K562 (cell line): ENCODE measurements around the gene OSCAR. TPM values are rescaled to one million over a fixed set of nuclear protein-coding genes. Genes with fewer than 3 reads are reported as not detected.

ENCODE experiments used
- ATAC-seq: fragments of 200-7000 bp; cut with Tn5 transposase; 3 replicates; pipeline ENCODE4 v1.9.1; 2020; ENCODE audit warnings: moderate library complexity
- BruUV-seq: library from RNA; stranded (reverse); fragments of 400-500 nt; replicated peaks from 2 replicates; lab custom pipeline; 2021; lab: Mats Ljungman, UMichigan
- CTCF ChIA-PET: fragments of 300-600 bp; formaldehyde crosslinking; extraction: SDS; loops from one replicate; lab custom pipeline; 2021; ENCODE audit warnings: low intra/inter-chr PET ratio; lab: Yijun Ruan, JAX
- POLR2A ChIA-PET: fragments of 300-600, 350-650 bp; sonication (Branson Sonifier 250); formaldehyde crosslinking; extraction: SDS; loops from one replicate; lab custom pipeline; 2021; ENCODE audit warnings: antibody characterized with exemption, inconsistent platforms; lab: Yijun Ruan, JAX
- DNase-seq, 4 experiments: peaks; one replicate each; pipeline versions ENCODE4 v3.0.0 to v3.0.0-alpha.2; 2011 to 2018; ENCODE audit warnings: low spot score in 3 of 4, mixed read lengths in 3 of 4; ENCODE audit errors: extremely low read depth in 1 of 4
- FAIRE-seq: peaks from 2 replicates; lab custom pipeline; 2011; peaks lifted over from hg19 to GRCh38; lab: Jason Lieb, UNC
- H2AFZ ChIP-seq: 2 replicates; pipeline ENCODE4 v1.6.0; 2011; ENCODE audit warnings: low read depth, low read length, control low read depth, inconsistent platforms
- H3K27ac ChIP-seq: fragments of 200-600 bp; 3 replicates; pipeline ENCODE4 v1.8.0; 2011; ENCODE audit warnings: low read depth, mild to moderate bottlenecking, control low read depth, inconsistent platforms, low read length, moderate library complexity, mixed read lengths; ENCODE audit errors: extremely low read depth
- H3K27me3 ChIP-seq, 2 experiments: fragments of 300-600 bp in 1 of 2; 2 replicates in 1 of 2; 3 replicates in 1 of 2; pipeline versions ENCODE4 v1.6.0 to v1.8.0; 2011; ENCODE audit warnings: inconsistent platforms in 2 of 2, low read length in 2 of 2, mild to moderate bottlenecking in 1 of 2, mixed read lengths in 1 of 2, moderate library complexity in 1 of 2; ENCODE audit not compliant: control insufficient read depth in 2 of 2, insufficient read depth in 2 of 2
- H3K36me3 ChIP-seq: fragments of 300-600 bp; 3 replicates; pipeline ENCODE4 v1.8.0; 2011; ENCODE audit warnings: mild to moderate bottlenecking, low read length, inconsistent platforms; ENCODE audit not compliant: control insufficient read depth, insufficient read depth
- H3K4me1 ChIP-seq, 2 experiments: fragments of 200-600 bp in 1 of 2; replicated peaks in 1 of 2; 2 replicates in 1 of 2; 3 replicates in 1 of 2; pipeline versions ENCODE4 v1.5.1 to v1.8.0; 2011; ENCODE audit warnings: inconsistent platforms in 2 of 2, low read length in 2 of 2, mild to moderate bottlenecking in 1 of 2, mixed read lengths in 1 of 2, moderate library complexity in 1 of 2; ENCODE audit not compliant: control insufficient read depth in 2 of 2, insufficient read depth in 2 of 2
- H3K4me2 ChIP-seq: 2 replicates; pipeline ENCODE4 v1.6.1; 2011; ENCODE audit warnings: low read length, control low read depth, inconsistent platforms, mixed read lengths; ENCODE audit not compliant: insufficient read depth
- H3K4me3 ChIP-seq: fragments of 200-600 bp; sonication (generic), shearing (Covaris generic); 2 replicates; pipeline ENCODE4 v1.5.1; 2016; ENCODE audit warnings: control low read depth, inconsistent platforms
- H3K79me2 ChIP-seq: fragments of 200-600 bp; 3 replicates; pipeline ENCODE4 v1.8.0; 2011; ENCODE audit warnings: low read length, inconsistent platforms; ENCODE audit not compliant: control insufficient read depth, insufficient read depth
- H3K9ac ChIP-seq, 2 experiments: 2 replicates each; pipeline versions ENCODE4 v1.6.0 to v1.6.1; 2011; ENCODE audit warnings: low read depth in 2 of 2, low read length in 2 of 2, control low read depth in 1 of 2, inconsistent platforms in 1 of 2, mild to moderate bottlenecking in 1 of 2, mixed read lengths in 1 of 2; ENCODE audit not compliant: insufficient read depth in 1 of 2
- H3K9me1 ChIP-seq: one replicate; pipeline ENCODE4 v1.6.0; 2011; ENCODE audit warnings: inconsistent platforms, mild to moderate bottlenecking, low read length, moderate library complexity; ENCODE audit not compliant: control insufficient read depth, insufficient read depth
- H3K9me3 ChIP-seq: replicated peaks from 2 replicates; pipeline ENCODE4 v1.5.1; 2011; ENCODE audit warnings: low read depth, low read length, inconsistent platforms; ENCODE audit not compliant: control insufficient read depth, insufficient read depth
- H4K20me1 ChIP-seq: replicated peaks from 2 replicates; pipeline ENCODE4 v1.6.1; 2011; ENCODE audit warnings: low read length, inconsistent platforms, mixed read lengths; ENCODE audit not compliant: control insufficient read depth, insufficient read depth
- CREBBP ChIP-seq: IDR thresholded peaks from one replicate; pipeline ENCODE4 v1.6.1; 2012; ENCODE audit warnings: low read depth, mild to moderate bottlenecking, control low read depth, inconsistent platforms, low read length
- HMG20A ChIP-seq: fragments of 450-650 bp; formaldehyde crosslinking; conservative IDR thresholded peaks from 2 replicates; pipeline ENCODE4 v1.4.0; 2020; ENCODE audit warnings: mild to moderate bottlenecking, mixed read lengths
- POLR2AphosphoS2 ChIP-seq: IDR thresholded peaks from 2 replicates; pipeline ENCODE4 v1.6.1; 2012; ENCODE audit warnings: low read length, improper control_type of control experiment
- SIX5 ChIP-seq, 2 experiments: IDR thresholded peaks; 2 replicates each; pipeline ENCODE4 v1.6.1; 2011; ENCODE audit warnings: low read length in 2 of 2, borderline replicate concordance in 1 of 2, low read depth in 1 of 2, mild to moderate bottlenecking in 1 of 2, moderate library complexity in 1 of 2; ENCODE audit not compliant: insufficient read depth in 1 of 2
- STAT6 ChIP-seq: sonication (generic); formaldehyde crosslinking; IDR thresholded peaks from 2 replicates; pipeline ENCODE4 v1.8.1; 2023; ENCODE audit warnings: mild to moderate bottlenecking, missing genetic modification reagents
- TAF1 ChIP-seq: IDR thresholded peaks from 2 replicates; pipeline ENCODE4 v1.6.1; 2011; ENCODE audit warnings: mild to moderate bottlenecking, low read length, moderate library complexity; ENCODE audit not compliant: insufficient read depth, control insufficient read depth, severe bottlenecking; ENCODE audit errors: extremely low read depth
- TAF15 ChIP-seq: fragments of 200-400 bp; formaldehyde crosslinking; IDR thresholded peaks from 2 replicates; pipeline ENCODE4 v1.6.1; 2017; ENCODE audit warnings: mild to moderate bottlenecking, low read depth, low read length, moderate library complexity
- TBP ChIP-seq: optimal IDR thresholded peaks from 2 replicates; pipeline ENCODE3; 2011; ENCODE audit warnings: low read depth, low read length, improper control_type of control experiment
- U2AF2 ChIP-seq: fragments of 200-400 bp; formaldehyde crosslinking; optimal IDR thresholded peaks from 2 replicates; pipeline ENCODE3; 2017; ENCODE audit warnings: low read depth, mild to moderate bottlenecking, low read length
- UBTF ChIP-seq, 2 experiments: IDR thresholded peaks; 2 replicates each; pipeline ENCODE4 v1.6.1; 2012; ENCODE audit warnings: improper control_type of control experiment in 2 of 2, low read depth in 2 of 2, low read length in 2 of 2, borderline replicate concordance in 1 of 2
- ZNF232 ChIP-seq: sonication (generic); formaldehyde crosslinking; IDR thresholded peaks from 2 replicates; pipeline ENCODE4 v1.8.0; 2022; ENCODE audit warnings: mild to moderate bottlenecking, missing genetic modification reagents
- ZNF253 ChIP-seq: fragments of 250-450 bp; sonication (Bioruptor Pico); conservative IDR thresholded peaks from 2 replicates; pipeline ENCODE4 v1.6.1; 2021; ENCODE audit warnings: mild to moderate bottlenecking
- ZNF584 ChIP-seq: fragments of 200-800 bp; sonication (Bioruptor generic); IDR thresholded peaks from 2 replicates; pipeline ENCODE4 v1.6.1; 2016; ENCODE audit warnings: low read depth, mild to moderate bottlenecking, missing genetic modification characterization, missing compliant biosample characterization
- ZNF586 ChIP-seq: fragments of 450-650 bp; formaldehyde crosslinking; conservative IDR thresholded peaks from 2 replicates; pipeline ENCODE4 v1.4.0; 2020; ENCODE audit warnings: mild to moderate bottlenecking, moderate library complexity
- ZZZ3 ChIP-seq: fragments of 450-650 bp; IDR thresholded peaks from 2 replicates; pipeline ENCODE4 v1.6.1; 2016; ENCODE audit warnings: antibody characterized with exemption, mild to moderate bottlenecking, moderate library complexity
- WGBS: fragments of 100-300 bp; shearing (Covaris generic); methylation state at CpG from one replicate; pipeline ENCODE4 v1.1.6; 2016; ENCODE audit warnings: low coverage, mixed read lengths; ENCODE audit not compliant: insufficient coverage; ENCODE audit errors: missing lambda C conversion rate; 5-methylcytosine and 5-hydroxymethylcytosine counted together
- in situ Hi-C: fragments of 300-500 bp; cut with MboI; formaldehyde crosslinking; loops from 4 replicates; pipeline ENCODE4 v1.15.0; 2018; ENCODE audit warnings: inconsistent platforms, mixed read lengths
- intact Hi-C: fragments of 100-400 bp; cut with micrococcal nuclease; formaldehyde crosslinking; loops from 2 replicates; pipeline ENCODE4 v1.14.2; 2022
- polyA plus RNA-seq, 8 experiments: library from polyadenylated mRNA; depleted of rRNA in 4 of 8; stranded (reverse) in 5 of 8; unstranded in 3 of 8; fragments of >200 nt; fragmentation: Nextera tagmentation in 2 of 8; fragmentation: Illumina TruSeq in 1 of 8; extraction: Ambion mirVana in 2 of 8; extraction: Trizol in 1 of 8; gene quantifications; 2 replicates each; pipeline versions ENCODE4 v1.2.1 to v1.2.3, GENCODE V29; 2011 to 2014; ENCODE audit warnings: inconsistent platforms in 1 of 8, missing spikeins in 1 of 8
- total RNA-seq, 7 experiments: library from RNA; depleted of rRNA in 6 of 7; stranded (reverse); fragments of >200 nt in 6 of 7; fragmentation: Illumina TruSeq in 2 of 7; extraction: Trizol in 2 of 7; gene quantifications; 2 replicates each; pipeline versions ENCODE4 v1.2.1 to v1.2.3, GENCODE V29; 2011 to 2021; ENCODE audit warnings: low replicate concordance in 1 of 7

The OSCAR gene
- total and polyA plus RNA-seq, 9 of the 15 experiments (the other 6 are each of a cell fraction or from before 2014, with no cell fraction given) = 0.09 to 0.62 (median 0.13) TPM; not detected in 5

- Histone ChIP-seq H2AFZ (no peak overlapping the region), H3K4me2 (no peak overlapping the region), H3K9ac (no peak overlapping the region), H3K9me1 (no peaks in the 10 kb centered on the region), H4K20me1 (no peaks in the 10 kb centered on the region), H3K27me3 (peaks cover 33 to 71% of the 10 kb centered on the region in 2 experiments), H3K4me1 (no peaks in the 10 kb centered on the region; a peak in 1 of 5 replicates), H3K27ac (no peak overlapping the region), H3K4me3 (no peak overlapping the region), H3K9me3 (no peaks in the 10 kb centered on the region), H3K79me2 (no peaks in the 10 kb centered on the region), H3K36me3 (no peaks in the 10 kb centered on the region)
- BruUV-seq = no TSS peak
- in situ Hi-C loops = no loop called here
- intact Hi-C loops = no loop called here
- ChIA-PET POLR2A (interaction anchor here (0.6 kb wide), 1 partner anchor 57 kb away, joined by 3 read pairs; no protein-coding TSS in a partner anchor), CTCF (no interaction called here)
- DNase-seq (peak in 2 of 4 experiments; percentile 4 to 5), FAIRE-seq (no peak), ATAC-seq (no peak)
- WGBS = 1% methylated on average over 9 of the region's 9 CpGs
- TF ChIP-seq ZZZ3 (no peak), CREBBP (no peak), STAT6 (no peak), SIX5 (IDR thresholded peaks at IDR 0.05; ENCODE audit: borderline replicate concordance in 1 of 2, insufficient read depth in 1 of 2, low read depth in 1 of 2, low read length in 2 of 2) (no peak), ZNF584 (no peak), TAF1 (no peak), UBTF (IDR thresholded peaks at IDR 0.05; ENCODE audit: borderline replicate concordance in 1 of 2, low read depth in 2 of 2, low read length in 2 of 2) (no peak), ZNF232 (CRISPR knock-in tag) (no peak), TAF15 (no peak), TBP (no peak), ZNF586 (CRISPR knock-in tag) (no peak), ZNF253 (CRISPR knock-in tag) (no peak), POLR2AphosphoS2 (no peak), U2AF2 (no peak), HMG20A (CRISPR knock-in tag) (no peak)
Observed at GRCh38 chr19:54062643-54063042, 38.0 kb downstream of the OSCAR start.
